ENCODE measurements around the gene TSHZ2.
"Not testable (repeated sequence)": the region's sequence is repeated elsewhere in the genome, so short reads cannot be mapped to it uniquely, and the experiment has no call there.

Gene TSHZ2

DNA sequence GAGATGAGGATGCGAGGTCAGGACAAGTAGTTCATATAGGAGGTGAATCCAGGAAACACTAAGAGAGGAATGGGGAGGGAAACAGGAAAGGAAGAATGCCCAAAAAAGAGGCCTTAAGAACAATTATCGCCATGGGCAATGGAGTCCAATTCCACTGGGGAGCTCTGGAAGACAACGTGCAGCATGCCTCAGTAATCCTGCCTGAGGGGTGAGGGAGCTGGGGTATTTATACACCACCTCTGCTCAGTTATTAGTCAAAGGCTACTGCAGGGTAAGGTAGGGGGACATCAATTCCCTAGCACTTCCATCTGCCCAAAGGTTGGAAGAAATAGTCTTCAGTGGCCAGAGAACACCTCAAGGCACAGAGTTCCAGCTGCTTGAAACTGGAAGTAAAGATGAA lies 525.1 kb downstream of the TSHZ2 start:
- DNase-seq (ENCODE audit: low spot score in 2 of 2) (no peak), ATAC-seq (no peak)
- Mint-ChIP-seq H3K9me3 (no peaks in the 10 kb centered on the region), H3K36me3 (no peaks in the 10 kb centered on the region), H3K4me3 (no peak overlapping the region), H3K4me1 (no peaks in the 10 kb centered on the region), H3K27ac (no peak overlapping the region)

DNA sequence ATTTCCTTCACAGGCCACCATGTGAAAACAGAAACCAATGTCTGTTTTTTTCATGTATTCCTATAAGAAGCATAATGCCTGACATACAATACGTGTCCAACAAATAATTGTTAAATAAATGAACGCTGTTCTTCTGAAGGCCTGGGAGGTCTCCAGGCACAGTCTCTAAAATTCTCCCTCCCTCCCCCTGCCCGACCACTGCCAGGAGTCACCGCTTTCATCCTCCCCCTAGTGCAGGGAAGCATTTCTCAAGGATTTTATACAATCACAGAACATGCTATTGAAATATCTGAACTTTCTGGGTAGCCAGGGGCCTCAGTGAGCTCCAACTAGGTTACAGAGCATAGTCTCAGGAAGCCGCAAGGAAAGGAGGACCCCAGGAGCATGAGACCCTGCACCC lies 526.2 kb downstream of the TSHZ2 start:
- Mint-ChIP-seq H3K9me3 (no peaks in the 10 kb centered on the region), H3K27ac (no peak overlapping the region), H3K4me1 (no peaks in the 10 kb centered on the region), H3K4me3 (no peak overlapping the region), H3K36me3 (no peaks in the 10 kb centered on the region)
- ATAC-seq, result no peak
- DNase-seq (ENCODE audit: low spot score in 2 of 2), result peak in 1 of 2 donors; percentile 23

DNA sequence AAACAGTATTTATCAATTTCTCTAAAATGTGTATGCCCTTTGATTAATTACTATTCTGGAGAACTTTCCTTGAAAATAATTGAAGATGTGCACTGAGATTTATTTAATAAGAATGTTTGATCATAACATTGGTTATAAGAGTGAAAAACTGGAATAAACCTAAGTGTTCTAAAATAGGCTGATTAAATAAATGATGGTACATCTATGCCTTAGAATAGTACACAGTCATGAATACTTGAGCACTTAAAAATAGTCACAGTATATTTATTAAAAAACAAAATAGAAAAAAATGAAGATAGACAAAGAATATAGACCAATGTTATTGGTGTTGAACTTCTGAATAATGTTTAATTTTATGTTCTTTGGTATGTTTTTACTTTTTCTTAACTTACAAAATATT lies 528.5 kb downstream of the TSHZ2 start:
- Mint-ChIP-seq H3K36me3 (no peaks in the 10 kb centered on the region), H3K4me3 (no peak overlapping the region), H3K4me1 (no peaks in the 10 kb centered on the region), H3K27ac (no peak overlapping the region), H3K9me3 (no peaks in the 10 kb centered on the region)
- ATAC-seq (no peak), DNase-seq (ENCODE audit: low spot score in 2 of 2) (no peak)

DNA sequence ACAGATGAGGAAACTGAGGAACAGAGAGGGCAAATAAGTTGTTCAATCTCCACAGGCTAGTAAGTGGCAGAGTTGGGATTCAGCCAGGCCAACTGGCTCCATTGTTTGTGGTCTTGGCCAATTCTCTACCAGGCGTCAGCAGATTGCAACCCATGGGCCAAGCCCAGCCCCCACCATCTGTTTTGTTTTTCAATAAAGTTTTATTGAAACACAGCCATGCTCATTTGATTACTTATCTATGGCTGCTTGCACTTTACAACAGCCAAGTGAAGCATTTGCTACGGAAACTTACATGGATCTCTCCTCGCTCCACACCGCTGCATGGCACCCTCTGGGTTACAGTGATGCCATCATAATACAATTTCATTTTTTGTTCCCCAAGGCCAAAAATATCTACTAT lies 530.7 kb downstream of the TSHZ2 start:
- H3K9me3 Mint-ChIP-seq, result no peaks in the 10 kb centered on the region
- no peaks in the 10 kb centered on the region for H3K4me1 Mint-ChIP-seq

DNA sequence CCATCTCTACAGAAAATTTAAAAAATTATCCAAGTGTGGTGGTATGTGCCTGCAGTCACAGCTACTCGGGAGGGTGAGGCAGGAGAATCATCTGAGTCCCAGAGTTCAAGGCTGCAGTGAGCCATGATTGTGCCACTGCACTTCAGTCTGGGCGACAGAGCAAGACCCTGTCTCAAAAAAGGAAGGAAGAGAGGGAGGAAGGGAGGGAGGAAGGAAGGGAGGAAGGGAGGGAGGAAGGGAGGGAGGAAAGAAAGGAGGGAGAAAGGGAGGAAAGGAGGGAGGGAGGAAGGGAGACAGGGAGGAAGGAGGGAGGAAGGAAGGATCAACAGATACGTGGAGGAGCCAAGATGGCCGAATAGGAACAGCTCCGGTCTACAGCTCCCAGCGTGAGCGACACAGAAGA lies 531.4 kb downstream of the TSHZ2 start:
- ATAC-seq (no peak), DNase-seq (ENCODE audit: low spot score in 2 of 2) (no peak)
- H3K4me1 Mint-ChIP-seq, result no peaks in the 10 kb centered on the region
- H3K4me3 Mint-ChIP-seq, result no peak overlapping the region
- H3K36me3 Mint-ChIP-seq, result no peaks in the 10 kb centered on the region
- H3K9me3 Mint-ChIP-seq, result no peaks in the 10 kb centered on the region
- no peak overlapping the region for H3K27ac Mint-ChIP-seq

More for the DNA sequence above, 530.7 kb downstream of the TSHZ2 start:
- no peak for DNase-seq (ENCODE audit: low spot score in 2 of 2)
- H3K36me3 Mint-ChIP-seq, result no peaks in the 10 kb centered on the region
- no peak for ATAC-seq
- H3K4me3 Mint-ChIP-seq, result no peak overlapping the region
- no peak overlapping the region for H3K27ac Mint-ChIP-seq

DNA sequence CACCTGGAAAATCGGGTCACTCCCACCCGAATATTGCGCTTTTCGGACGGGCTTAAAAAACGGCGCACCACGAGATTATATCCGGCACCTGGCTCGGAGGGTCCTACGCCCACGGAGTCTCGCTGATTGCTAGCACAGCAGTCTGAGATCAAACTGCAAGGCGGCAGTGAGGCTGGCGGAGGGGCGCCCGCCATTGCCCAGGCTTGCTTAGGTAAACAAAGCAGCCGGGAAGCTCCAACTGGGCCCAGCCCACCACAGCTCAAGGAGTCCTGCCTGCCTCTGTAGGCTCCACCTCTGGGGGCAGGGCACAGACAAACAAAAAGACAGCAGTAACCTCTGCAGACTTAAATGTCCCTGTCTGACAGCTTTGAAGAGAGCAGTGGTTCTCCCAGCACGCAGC lies 531.9 kb downstream of the TSHZ2 start:
- H3K27ac Mint-ChIP-seq; DNase-seq (ENCODE audit: low spot score in 2 of 2); H3K36me3 Mint-ChIP-seq; H3K9me3 Mint-ChIP-seq; ATAC-seq; H3K4me3 Mint-ChIP-seq; H3K4me1 Mint-ChIP-seq: not testable (repeated sequence)

DNA sequence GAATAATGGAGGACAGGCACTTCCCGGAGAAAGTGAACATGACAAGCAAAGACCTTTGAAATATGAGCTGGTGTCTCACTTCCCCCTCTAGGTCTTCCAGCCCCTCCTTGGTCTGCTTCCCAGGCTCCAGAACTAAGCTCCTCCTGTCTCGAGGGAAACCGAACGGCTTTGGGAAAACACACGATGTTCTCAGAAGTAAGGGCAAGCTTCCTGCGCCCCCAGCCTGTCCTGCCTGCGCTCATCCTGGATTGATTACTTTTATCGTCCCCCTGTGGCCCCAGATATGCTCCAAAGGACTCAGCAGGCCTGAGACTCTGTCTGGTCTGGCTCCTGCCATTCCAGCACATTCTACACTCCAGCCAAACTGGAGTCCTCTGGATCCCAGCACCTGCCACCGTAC lies 538.1 kb downstream of the TSHZ2 start:
- DNase-seq (ENCODE audit: low spot score in 2 of 2) (no peak), ATAC-seq (no peak)
- Mint-ChIP-seq H3K4me3 (no peak overlapping the region), H3K27ac (no peak overlapping the region), H3K4me1 (no peaks in the 10 kb centered on the region), H3K9me3 (no peaks in the 10 kb centered on the region), H3K36me3 (no peaks in the 10 kb centered on the region)

DNA sequence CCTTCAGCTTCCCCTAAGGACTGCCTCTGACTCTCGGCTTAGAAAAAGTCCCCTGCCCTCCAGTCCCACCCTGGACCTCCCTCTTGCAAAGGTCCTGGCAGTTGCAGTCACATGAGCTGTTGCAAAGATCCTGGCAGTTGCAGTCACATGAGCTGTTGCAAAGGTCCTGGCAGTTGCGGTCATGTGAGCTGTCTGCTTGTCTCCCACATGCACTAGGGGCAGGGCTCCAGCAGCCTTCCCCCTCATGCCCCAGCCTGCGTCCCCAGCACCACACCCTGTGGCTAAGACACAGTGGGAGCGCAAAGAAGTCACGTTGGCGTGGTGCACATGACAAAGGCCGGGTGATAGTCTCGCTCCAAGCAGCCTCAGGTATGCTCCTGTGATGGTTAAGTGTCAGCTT lies 538.5 kb downstream of the TSHZ2 start:
- no peaks in the 10 kb centered on the region for H3K4me1 Mint-ChIP-seq
- no peaks in the 10 kb centered on the region for H3K9me3 Mint-ChIP-seq
- H3K36me3 Mint-ChIP-seq, result no peaks in the 10 kb centered on the region
- ATAC-seq, result no peak
- no peak overlapping the region for H3K27ac Mint-ChIP-seq
- no peak for DNase-seq (ENCODE audit: low spot score in 2 of 2)
- H3K4me3 Mint-ChIP-seq, result no peak overlapping the region

DNA sequence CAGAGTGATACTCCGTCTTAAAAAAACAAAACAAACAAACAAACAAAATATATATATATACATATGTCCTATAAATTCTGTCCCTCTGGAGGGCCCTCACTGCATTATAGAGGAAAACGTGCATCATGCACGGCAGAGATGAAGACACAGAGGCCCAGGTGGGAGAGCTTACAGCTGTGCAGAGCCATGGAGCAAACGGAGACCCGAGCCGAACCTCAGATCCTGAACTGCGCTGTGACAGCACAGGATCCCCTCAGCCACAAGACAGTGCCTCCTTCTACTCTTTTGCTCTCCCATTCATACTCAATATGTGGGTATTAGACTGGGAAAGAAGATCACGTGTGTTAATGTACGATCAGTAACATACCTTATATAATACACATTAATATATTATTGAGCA lies 539.9 kb downstream of the TSHZ2 start:
- H3K36me3 Mint-ChIP-seq, result no peaks in the 10 kb centered on the region
- no peak overlapping the region for H3K4me3 Mint-ChIP-seq
- ATAC-seq (no peak), DNase-seq (ENCODE audit: low spot score in 2 of 2) (no peak)
- H3K27ac Mint-ChIP-seq, result no peak overlapping the region
- no peaks in the 10 kb centered on the region for H3K4me1 Mint-ChIP-seq
- H3K9me3 Mint-ChIP-seq, result no peaks in the 10 kb centered on the region

DNA sequence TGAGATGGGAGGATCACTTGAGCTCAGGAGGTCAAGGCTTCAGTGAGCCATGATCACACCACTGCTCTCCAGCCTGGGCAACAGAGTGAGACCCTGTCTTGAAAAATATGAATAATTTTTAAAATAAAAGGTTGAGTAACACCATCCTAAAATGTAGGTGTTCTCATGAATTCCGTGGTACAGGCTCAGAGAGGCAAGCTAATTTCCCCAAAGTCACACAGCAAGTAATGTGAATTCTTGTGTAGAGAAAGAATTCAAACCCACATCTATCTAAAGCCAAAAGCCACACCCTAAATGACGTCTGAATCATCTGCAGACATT lies 541.0 kb downstream of the TSHZ2 start:
- no peak for DNase-seq (ENCODE audit: low spot score in 2 of 2)
- no peak overlapping the region for H3K27ac Mint-ChIP-seq
- ATAC-seq, result no peak
- H3K36me3 Mint-ChIP-seq, result no peaks in the 10 kb centered on the region
- H3K4me3 Mint-ChIP-seq, result no peak overlapping the region
- H3K4me1 Mint-ChIP-seq, result no peaks in the 10 kb centered on the region
- no peaks in the 10 kb centered on the region for H3K9me3 Mint-ChIP-seq

DNA sequence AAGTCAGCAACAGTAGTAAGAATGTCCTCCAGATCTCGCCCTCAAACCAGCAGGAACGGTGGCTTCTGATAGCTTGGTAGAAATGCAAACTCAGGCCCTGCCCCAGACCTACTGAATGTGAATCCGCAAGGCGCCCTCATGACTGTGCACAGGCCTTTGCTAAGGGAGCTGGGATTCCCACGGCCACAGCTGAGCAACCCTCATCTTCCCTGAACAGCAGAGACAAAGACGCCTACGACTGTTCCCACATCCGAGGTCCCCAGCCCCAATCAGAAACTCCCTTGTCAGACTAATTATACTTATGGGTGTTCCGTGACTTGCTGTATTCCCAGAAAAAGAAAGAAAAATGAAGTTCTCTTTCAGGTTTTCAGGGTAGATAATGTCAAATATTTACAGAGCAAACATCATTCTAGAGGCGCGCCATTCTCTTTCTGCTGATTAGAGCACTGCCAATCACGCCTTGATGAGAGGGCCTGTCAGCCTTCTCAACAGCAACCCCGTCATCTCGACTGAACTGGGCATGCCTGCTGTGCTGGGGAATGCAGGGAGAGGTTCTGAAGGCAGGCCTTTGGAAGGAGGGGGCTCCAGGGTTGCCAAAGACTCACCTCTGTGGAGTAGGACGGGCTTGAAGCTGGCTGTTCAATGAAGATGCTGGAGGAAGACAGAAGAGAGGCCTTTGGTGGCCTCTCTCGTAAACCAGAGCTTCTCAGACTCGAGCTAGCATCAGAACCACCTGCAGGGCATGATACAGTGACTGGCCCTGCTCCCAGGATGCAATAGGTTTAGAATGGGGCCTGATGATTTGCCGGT lies 541.5 kb downstream of the TSHZ2 start:
- no peaks in the 10 kb centered on the region for H3K4me1 Mint-ChIP-seq
- no peak overlapping the region for H3K4me3 Mint-ChIP-seq

DNA sequence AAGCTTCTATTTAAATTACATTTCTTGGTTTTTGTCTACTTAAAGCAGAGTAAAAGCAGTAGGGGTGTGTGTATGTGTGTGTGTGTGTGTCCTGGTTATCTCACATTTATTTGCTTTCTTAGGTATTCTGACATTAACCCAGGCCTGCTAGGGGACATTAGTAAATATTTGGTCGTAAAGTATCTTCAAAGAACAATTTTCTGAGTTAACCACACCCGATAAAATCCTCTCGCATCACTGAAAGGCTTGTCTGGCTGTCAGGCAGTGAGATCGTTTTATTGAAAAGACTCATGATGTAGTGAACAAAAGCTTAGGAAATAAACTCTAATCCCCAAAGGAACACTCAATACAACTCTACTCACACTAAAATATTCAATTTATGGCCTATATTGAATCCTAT lies 543.6 kb downstream of the TSHZ2 start:
- no peaks in the 10 kb centered on the region for H3K9me3 Mint-ChIP-seq
- ATAC-seq (no peak), DNase-seq (ENCODE audit: low spot score in 2 of 2) (no peak)
- H3K4me1 Mint-ChIP-seq, result no peaks in the 10 kb centered on the region
- H3K4me3 Mint-ChIP-seq, result no peak overlapping the region
- no peak overlapping the region for H3K27ac Mint-ChIP-seq
- no peaks in the 10 kb centered on the region for H3K36me3 Mint-ChIP-seq

More for the DNA sequence above, 541.5 kb downstream of the TSHZ2 start:
- DNase-seq (ENCODE audit: low spot score in 2 of 2) (no peak), ATAC-seq (no peak)
- Mint-ChIP-seq H3K9me3 (no peaks in the 10 kb centered on the region), H3K27ac (no peak overlapping the region), H3K36me3 (no peaks in the 10 kb centered on the region)

DNA sequence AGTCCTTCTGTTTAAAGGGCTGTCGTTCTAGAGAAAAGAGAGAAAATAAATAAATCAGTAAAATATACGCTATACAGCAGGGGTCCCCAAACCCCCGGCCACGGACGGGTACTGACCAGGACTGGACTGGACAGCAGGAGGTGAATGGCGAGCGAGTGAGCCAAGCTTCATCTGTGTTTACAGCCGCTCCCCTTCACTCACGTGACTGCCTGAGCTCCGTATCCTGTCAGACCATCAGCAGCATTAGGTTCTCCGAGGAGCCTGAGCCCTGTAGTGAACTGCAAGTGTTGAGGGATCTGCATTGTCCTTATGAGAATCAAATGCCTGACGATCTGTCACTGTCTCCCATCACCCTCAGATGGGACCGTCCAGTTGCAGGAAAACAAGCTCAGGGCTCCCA lies 545.0 kb downstream of the TSHZ2 start:
- Mint-ChIP-seq H3K4me3 (no peak overlapping the region), H3K4me1 (no peaks in the 10 kb centered on the region), H3K36me3 (no peaks in the 10 kb centered on the region), H3K27ac (no peak overlapping the region), H3K9me3 (no peaks in the 10 kb centered on the region)
- ATAC-seq, result no peak
- DNase-seq (ENCODE audit: low spot score in 2 of 2), result no peak

DNA sequence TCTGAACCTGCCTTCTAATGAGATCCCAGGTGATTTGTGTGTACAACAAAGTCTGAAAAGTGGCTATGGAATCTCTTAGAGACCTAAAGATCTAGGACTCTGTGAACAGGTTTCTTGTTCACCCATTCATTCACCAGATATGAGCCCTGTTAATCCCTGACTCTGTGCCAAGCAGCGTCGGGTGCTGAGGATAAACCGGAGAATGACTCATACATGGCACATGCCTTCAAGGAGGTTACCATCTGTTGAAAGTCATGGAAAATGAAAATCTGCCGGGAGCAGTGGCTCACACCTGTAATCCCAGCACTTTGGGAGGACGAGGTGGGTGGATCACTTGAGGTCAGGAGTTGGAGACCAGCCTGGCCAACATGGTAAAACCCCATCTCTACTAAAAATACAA lies 549.3 kb downstream of the TSHZ2 start:
- DNase-seq (ENCODE audit: low spot score in 2 of 2); H3K27ac Mint-ChIP-seq; H3K4me1 Mint-ChIP-seq; H3K9me3 Mint-ChIP-seq; H3K4me3 Mint-ChIP-seq; H3K36me3 Mint-ChIP-seq; ATAC-seq: not testable (repeated sequence)

DNA sequence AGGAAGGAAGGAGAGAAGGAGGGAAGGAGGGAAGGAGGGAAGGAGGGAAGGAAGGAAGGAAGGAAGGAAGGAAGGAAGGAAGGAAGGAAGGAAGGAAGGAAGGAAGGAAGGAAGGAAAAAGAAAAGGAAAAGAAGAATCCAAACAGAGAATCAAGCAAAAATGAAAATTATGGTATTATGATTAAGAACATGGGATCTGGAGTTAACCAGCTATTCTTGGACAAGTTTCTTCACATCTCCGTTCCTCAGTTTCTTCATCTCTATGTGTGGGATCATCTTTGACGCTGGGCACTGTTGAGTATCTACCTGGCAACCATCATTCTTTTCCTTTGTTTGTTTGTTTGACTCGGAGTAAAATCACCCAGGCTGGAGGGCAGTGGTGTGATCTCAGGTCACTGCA lies 549.9 kb downstream of the TSHZ2 start:
- no peak for ATAC-seq
- Mint-ChIP-seq H3K4me3 (no peak overlapping the region), H3K9me3 (no peaks in the 10 kb centered on the region), H3K36me3 (no peaks in the 10 kb centered on the region), H3K4me1 (no peaks in the 10 kb centered on the region), H3K27ac (no peak overlapping the region)
- DNase-seq (ENCODE audit: low spot score in 2 of 2), result no peak

DNA sequence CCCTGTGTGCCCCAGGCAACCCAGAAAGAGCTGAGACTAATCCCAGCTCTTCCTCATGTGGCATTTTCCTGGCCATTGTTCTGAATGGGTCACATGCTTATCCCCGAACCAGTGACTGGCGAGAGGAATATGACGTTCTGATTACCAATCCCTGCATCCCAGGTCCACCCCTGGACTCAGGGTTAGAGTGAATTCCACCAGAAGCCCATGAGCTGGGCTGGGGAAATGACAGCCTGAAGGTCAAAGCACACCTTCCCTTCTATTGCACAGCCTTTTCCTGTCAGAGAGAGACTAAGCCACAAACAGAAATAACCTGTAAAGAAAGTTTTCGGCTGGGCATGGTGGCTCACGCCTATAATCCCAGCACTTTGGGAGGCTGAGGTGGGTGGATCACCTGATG lies 550.5 kb downstream of the TSHZ2 start:
- no peak for DNase-seq (ENCODE audit: low spot score in 2 of 2)
- H3K27ac Mint-ChIP-seq, result no peak overlapping the region
- no peak for ATAC-seq
- no peaks in the 10 kb centered on the region for H3K36me3 Mint-ChIP-seq
- H3K9me3 Mint-ChIP-seq, result no peaks in the 10 kb centered on the region
- H3K4me1 Mint-ChIP-seq, result no peaks in the 10 kb centered on the region
- H3K4me3 Mint-ChIP-seq, result no peak overlapping the region

DNA sequence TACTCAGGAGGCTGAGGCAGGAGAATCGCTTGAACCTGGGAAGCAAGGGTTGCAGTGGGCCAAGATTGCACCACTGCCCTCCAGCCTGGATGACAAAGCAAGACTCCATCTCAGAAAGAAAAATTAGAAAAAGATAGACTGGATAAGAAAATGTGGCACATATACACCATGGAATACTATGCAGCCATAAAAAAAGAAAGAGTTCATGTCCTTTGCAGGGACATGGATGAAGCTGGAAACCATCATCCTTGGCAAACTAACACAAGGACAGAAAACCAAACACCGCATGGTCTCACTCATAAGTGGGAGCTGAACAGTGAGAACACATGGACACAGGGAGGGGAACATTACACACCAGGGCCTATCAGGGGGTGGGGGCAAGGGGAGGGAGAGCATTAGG lies 551.5 kb downstream of the TSHZ2 start:
- not testable (repeated sequence) for ATAC-seq; H3K36me3 Mint-ChIP-seq; DNase-seq (ENCODE audit: low spot score in 2 of 2); H3K4me3 Mint-ChIP-seq; H3K27ac Mint-ChIP-seq; H3K4me1 Mint-ChIP-seq; H3K9me3 Mint-ChIP-seq
